ENCODE data around the gene CGNL1.

GRCh38 chr15:57332326-57332725 lies 44.0 kb upstream of the CGNL1 start:
- no peak for TF ChIP-seq POLR2A (IDR thresholded peaks at IDR 0.05; ENCODE audit: low read depth)
- TF ChIP-seq, protein P1, sequence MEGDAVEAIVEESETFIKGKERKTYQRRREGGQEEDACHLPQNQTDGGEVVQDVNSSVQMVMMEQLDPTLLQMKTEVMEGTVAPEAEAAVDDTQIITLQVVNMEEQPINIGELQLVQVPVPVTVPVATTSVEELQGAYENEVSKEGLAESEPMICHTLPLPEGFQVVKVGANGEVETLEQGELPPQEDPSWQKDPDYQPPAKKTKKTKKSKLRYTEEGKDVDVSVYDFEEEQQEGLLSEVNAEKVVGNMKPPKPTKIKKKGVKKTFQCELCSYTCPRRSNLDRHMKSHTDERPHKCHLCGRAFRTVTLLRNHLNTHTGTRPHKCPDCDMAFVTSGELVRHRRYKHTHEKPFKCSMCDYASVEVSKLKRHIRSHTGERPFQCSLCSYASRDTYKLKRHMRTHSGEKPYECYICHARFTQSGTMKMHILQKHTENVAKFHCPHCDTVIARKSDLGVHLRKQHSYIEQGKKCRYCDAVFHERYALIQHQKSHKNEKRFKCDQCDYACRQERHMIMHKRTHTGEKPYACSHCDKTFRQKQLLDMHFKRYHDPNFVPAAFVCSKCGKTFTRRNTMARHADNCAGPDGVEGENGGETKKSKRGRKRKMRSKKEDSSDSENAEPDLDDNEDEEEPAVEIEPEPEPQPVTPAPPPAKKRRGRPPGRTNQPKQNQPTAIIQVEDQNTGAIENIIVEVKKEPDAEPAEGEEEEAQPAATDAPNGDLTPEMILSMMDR (IDR thresholded peaks at IDR 0.05) = no peak
- no peak for TF ChIP-seq POLR2AphosphoS5 (IDR thresholded peaks at IDR 0.05)
- no peak for TF ChIP-seq EP300 (IDR thresholded peaks at IDR 0.05)

Data from esophagus muscularis mucosa (tissue), 4 donors.